Measurements from ENCODE around the gene LPP. TPM values are rescaled to one million over a fixed set of nuclear protein-coding genes. Genes with fewer than 3 reads are reported as not detected.

Gene LPP
- total and polyA plus RNA-seq, 9 donors, result 15.9 to 280 (median 134) TPM

DNA sequence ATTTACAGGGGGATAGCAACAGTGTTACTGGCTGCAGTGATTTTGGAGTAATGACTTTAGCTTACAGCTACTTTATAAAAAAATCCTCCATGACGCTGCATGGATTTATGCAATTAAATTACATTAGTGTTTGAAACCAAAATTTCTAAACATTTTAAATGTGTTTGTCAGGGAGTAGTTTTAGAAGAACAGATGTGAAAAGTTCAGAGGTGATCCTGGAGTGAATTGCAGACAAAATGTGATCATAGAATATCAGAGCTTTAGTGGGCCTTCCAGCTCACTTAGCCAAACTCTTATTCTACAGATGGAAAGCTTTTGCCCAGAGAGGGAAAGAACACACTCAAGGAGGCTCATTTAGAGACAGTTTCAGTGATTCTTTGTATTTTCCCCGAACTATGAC lies 376.3 kb downstream of the LPP start:
- TF ChIP-seq, protein P1, sequence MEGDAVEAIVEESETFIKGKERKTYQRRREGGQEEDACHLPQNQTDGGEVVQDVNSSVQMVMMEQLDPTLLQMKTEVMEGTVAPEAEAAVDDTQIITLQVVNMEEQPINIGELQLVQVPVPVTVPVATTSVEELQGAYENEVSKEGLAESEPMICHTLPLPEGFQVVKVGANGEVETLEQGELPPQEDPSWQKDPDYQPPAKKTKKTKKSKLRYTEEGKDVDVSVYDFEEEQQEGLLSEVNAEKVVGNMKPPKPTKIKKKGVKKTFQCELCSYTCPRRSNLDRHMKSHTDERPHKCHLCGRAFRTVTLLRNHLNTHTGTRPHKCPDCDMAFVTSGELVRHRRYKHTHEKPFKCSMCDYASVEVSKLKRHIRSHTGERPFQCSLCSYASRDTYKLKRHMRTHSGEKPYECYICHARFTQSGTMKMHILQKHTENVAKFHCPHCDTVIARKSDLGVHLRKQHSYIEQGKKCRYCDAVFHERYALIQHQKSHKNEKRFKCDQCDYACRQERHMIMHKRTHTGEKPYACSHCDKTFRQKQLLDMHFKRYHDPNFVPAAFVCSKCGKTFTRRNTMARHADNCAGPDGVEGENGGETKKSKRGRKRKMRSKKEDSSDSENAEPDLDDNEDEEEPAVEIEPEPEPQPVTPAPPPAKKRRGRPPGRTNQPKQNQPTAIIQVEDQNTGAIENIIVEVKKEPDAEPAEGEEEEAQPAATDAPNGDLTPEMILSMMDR (IDR thresholded peaks at IDR 0.05), result no peak
- no peak for TF ChIP-seq POLR2A (IDR thresholded peaks at IDR 0.05)
- no peak for TF ChIP-seq EP300 (IDR thresholded peaks at IDR 0.05)
- no peaks in the 10 kb centered on the region for H3K36me3 ChIP-seq
- no peaks in the 10 kb centered on the region for H3K9me3 ChIP-seq
- no peak for DNase-seq
- WGBS, 3 donors, result 85 to 91% (median 90%) methylated on average over 2 of the region's 2 CpGs
- H3K27me3 ChIP-seq, result no peaks in the 10 kb centered on the region
- intact Hi-C loops (cut with DNase I), result no loop called here
- peaks cover 4% of the 10 kb centered on the region for H3K4me1 ChIP-seq (ENCODE audit: insufficient read depth)
- H3K4me3 ChIP-seq, result no peak overlapping the region
- H3K27ac ChIP-seq, result no peak overlapping the region

DNA sequence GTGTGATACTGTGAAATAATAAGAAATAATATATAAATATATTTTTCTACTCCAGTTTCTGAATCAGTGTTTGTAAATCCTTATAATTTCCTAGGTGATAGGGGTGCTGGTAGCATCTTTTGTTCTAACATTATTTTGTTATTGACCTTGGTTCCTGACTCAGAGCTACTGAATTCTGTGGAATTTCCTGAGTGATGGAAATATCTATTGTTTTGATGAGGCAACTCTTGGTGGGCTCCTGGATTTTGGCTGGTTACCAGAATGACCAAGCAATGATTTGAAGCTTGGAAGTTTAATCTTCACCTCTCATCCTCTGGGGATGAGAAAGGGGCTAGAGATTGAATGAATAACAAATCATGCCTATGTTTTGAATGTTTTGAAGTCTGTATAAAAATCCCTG lies 377.3 kb downstream of the LPP start:
- Histone ChIP-seq H3K27me3 (no peaks in the 10 kb centered on the region), H3K4me3 (no peak overlapping the region), H3K9me3 (no peaks in the 10 kb centered on the region), H3K36me3 (no peaks in the 10 kb centered on the region), H3K4me1 (ENCODE audit: insufficient read depth) (peaks cover 4% of the 10 kb centered on the region), H3K27ac (no peak overlapping the region)
- intact Hi-C loops (cut with DNase I), result no loop called here
- DNase-seq, result no peak
- TF ChIP-seq, protein P1 (IDR thresholded peaks at IDR 0.05), result no peak
- TF ChIP-seq EP300 (IDR thresholded peaks at IDR 0.05) (no peak), POLR2A (IDR thresholded peaks at IDR 0.05) (no peak)

DNA sequence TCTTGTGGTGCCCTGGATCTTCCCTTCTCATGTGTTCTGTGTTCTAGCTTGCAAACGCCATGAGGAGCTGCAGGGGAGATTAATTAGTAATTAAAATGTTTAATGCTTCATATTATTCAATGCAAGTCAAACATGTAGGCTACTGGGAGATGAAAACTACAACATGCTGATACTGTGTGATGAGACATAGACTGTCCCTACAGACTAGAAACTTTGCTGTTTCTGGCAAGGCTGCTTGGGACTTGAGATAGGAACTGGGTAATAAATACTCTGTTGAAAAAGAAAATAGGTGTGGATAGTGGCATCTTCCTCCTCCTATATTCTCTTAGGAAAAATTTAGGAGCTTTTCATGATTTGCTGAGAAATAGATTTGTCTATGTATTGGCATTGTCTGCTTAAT lies 379.2 kb downstream of the LPP start:
- H3K27ac ChIP-seq, result no peak overlapping the region
- intact Hi-C loops (cut with DNase I), result no loop called here
- no peak for DNase-seq
- H3K9me3 ChIP-seq, result no peaks in the 10 kb centered on the region
- H3K4me1 ChIP-seq (ENCODE audit: insufficient read depth), result peaks cover 4% of the 10 kb centered on the region
- no peaks in the 10 kb centered on the region for H3K36me3 ChIP-seq
- no peaks in the 10 kb centered on the region for H3K27me3 ChIP-seq
- TF ChIP-seq, protein P1 (IDR thresholded peaks at IDR 0.05), result no peak
- TF ChIP-seq EP300 (IDR thresholded peaks at IDR 0.05) (no peak), POLR2A (IDR thresholded peaks at IDR 0.05) (no peak)
- H3K4me3 ChIP-seq, result no peak overlapping the region
- 60 to 75% (median 70%) methylated on average over 1 of the region's 1 CpG for WGBS, 3 donors

DNA sequence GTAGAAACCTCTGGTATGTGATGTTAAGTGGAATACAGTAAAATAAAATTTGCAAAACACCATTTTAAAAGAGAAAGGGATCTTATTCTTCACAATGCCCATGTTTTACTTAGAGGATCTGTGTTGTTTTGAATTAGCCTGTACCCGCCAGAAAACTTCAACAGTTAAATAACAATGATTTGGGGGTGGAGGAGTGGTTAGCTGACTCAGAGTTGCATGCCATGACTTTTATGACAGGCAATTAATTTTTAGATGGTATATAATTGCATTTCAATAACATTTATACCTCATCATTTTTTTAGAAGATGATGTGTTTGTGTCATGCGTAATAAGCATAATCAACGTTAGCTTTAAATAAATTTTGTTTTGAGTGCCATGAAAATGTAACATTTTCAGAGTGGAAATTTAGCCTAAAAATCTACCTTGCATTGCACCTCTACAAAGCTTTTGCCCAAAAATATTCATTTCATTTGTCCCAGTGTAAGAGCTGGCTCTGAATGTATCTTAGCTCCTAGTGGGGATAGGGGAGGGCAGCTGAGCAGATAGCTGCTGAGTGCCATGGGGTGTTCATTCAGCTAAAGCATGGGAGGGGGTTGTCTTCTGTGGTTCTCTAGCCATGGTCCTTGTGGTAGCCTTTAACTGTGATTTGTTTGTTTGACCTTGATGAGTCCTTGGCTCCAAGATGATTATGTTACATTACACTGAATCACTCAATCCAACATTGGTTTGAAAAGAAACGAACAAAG lies 379.8 kb downstream of the LPP start:
- H3K27ac ChIP-seq, result no peak overlapping the region
- intact Hi-C loops (cut with DNase I), result no loop called here
- WGBS, 3 donors, result 52 to 68% (median 63%) methylated on average over 4 of the region's 4 CpGs
- peaks cover 4% of the 10 kb centered on the region for H3K4me1 ChIP-seq (ENCODE audit: insufficient read depth)
- H3K9me3 ChIP-seq, result no peaks in the 10 kb centered on the region
- DNase-seq, result no peak
- TF ChIP-seq, protein P1 (IDR thresholded peaks at IDR 0.05), result no peak
- TF ChIP-seq POLR2A (IDR thresholded peaks at IDR 0.05) (no peak), EP300 (IDR thresholded peaks at IDR 0.05) (no peak)
- H3K4me3 ChIP-seq, result no peak overlapping the region
- no peaks in the 10 kb centered on the region for H3K36me3 ChIP-seq
- no peaks in the 10 kb centered on the region for H3K27me3 ChIP-seq

Measured in ovary (tissue), 9 donors.